Stimulated activated CD4-positive, alpha-beta T cell treated with anti-CD3 and anti-CD28 coated beads, TNF-alpha, amount 100 ng/mL, for 24 hours (primary cell): ENCODE data around the gene AGPAT2.

Source experiments
- DNase-seq, 3 experiments: peaks; one replicate each; pipeline ENCODE4 v3.0.0-alpha.2; 2020; ENCODE audit warnings: low read depth in 3 of 3

AGPAT2 gene

GRCh38 chr9:136687721-136688223, 515 bp upstream of the AGPAT2 start:
- DNase-seq, result no peak

GRCh38 chr9:136686534-136686793, 793 bp downstream of the AGPAT2 start:
- DNase-seq, result no peak

GRCh38 chr9:136685790-136686533, 1.3 kb downstream of the AGPAT2 start:
- no peak for DNase-seq

GRCh38 chr9:136685216-136685615, 2.0 kb downstream of the AGPAT2 start:
- no peak for DNase-seq

GRCh38 chr9:136684799-136685198, 2.5 kb downstream of the AGPAT2 start:
- no peak for DNase-seq

- no peak for DNase-seq
These were observed 2.9 kb downstream of the AGPAT2 start for GRCh38 chr9:136684339-136684738.

- no peak for DNase-seq
These were observed 3.5 kb downstream of the AGPAT2 start for GRCh38 chr9:136683755-136684154.

- no peak for DNase-seq
These were observed 4.0 kb downstream of the AGPAT2 start for GRCh38 chr9:136683173-136683745.

- no peak for DNase-seq
These were observed 4.5 kb downstream of the AGPAT2 start for GRCh38 chr9:136682710-136683109.

- DNase-seq, result no peak
These were observed 5.1 kb downstream of the AGPAT2 start for GRCh38 chr9:136681945-136682699.

- no peak for DNase-seq
These were observed 6.2 kb downstream of the AGPAT2 start for GRCh38 chr9:136681029-136681428.

- no peak for DNase-seq
These were observed 7.8 kb downstream of the AGPAT2 start for GRCh38 chr9:136679431-136679941.

- no peak for DNase-seq
These were observed 8.6 kb downstream of the AGPAT2 start for GRCh38 chr9:136678624-136679023.

GRCh38 chr9:136678034-136678433, 9.2 kb downstream of the AGPAT2 start:
- no peak for DNase-seq

GRCh38 chr9:136676920-136677686, 10.2 kb downstream of the AGPAT2 start:
- no peak for DNase-seq

- DNase-seq, result no peak
These were observed 10.9 kb downstream of the AGPAT2 start for GRCh38 chr9:136676297-136676794.

- no peak for DNase-seq
These were observed 11.6 kb downstream of the AGPAT2 start for GRCh38 chr9:136675477-136676296.

GRCh38 chr9:136674786-136675349, 12.4 kb downstream of the AGPAT2 start:
- no peak for DNase-seq

- DNase-seq, result no peak
These were observed 13.1 kb downstream of the AGPAT2 start for GRCh38 chr9:136673975-136674785.
